ENCODE data around the gene LSAMP.

DNA sequence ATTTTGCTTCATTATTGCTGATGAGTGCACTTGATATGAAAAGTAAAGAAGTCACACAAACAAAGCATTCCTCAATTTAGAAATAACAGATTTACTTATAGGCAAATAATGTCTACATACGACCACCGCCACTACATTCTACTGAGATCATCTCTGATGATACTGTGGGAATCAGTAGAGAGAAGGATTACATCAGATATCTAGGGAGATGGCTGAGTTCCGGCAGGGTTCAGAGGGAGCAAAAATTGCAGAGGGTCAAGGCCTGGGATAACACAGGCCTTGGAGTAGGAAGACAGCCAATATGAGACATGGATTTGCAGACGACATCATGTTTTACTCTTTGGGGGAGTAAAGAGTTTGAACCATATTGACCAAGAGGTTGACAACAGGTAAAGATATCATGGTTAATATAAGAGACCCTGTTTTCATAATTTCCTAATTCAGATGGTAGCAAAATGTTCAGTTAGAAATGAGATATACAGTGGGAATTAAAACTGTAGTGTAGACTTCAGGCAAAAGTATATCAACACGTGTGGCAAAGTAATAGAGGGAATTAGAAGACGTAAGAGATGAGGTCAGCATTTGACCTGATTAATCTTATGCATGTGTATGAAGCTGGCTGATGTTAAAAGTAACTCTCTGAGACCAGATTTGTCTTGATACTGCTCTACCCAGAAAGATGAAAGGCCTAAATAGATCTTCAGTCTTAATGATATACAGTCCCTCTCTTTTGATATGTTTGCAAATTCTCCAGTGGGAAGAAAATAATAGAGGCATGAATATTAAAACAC, 15.6 kb downstream of the LSAMP start:
- no peak for TF ChIP-seq POLR2AphosphoS5 (IDR thresholded peaks at IDR 0.05; ENCODE audit: insufficient read depth in 1 of 2, low read depth in 1 of 2)
- TF ChIP-seq, protein P1, sequence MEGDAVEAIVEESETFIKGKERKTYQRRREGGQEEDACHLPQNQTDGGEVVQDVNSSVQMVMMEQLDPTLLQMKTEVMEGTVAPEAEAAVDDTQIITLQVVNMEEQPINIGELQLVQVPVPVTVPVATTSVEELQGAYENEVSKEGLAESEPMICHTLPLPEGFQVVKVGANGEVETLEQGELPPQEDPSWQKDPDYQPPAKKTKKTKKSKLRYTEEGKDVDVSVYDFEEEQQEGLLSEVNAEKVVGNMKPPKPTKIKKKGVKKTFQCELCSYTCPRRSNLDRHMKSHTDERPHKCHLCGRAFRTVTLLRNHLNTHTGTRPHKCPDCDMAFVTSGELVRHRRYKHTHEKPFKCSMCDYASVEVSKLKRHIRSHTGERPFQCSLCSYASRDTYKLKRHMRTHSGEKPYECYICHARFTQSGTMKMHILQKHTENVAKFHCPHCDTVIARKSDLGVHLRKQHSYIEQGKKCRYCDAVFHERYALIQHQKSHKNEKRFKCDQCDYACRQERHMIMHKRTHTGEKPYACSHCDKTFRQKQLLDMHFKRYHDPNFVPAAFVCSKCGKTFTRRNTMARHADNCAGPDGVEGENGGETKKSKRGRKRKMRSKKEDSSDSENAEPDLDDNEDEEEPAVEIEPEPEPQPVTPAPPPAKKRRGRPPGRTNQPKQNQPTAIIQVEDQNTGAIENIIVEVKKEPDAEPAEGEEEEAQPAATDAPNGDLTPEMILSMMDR (IDR thresholded peaks at IDR 0.05), result no peak
- TF ChIP-seq POLR2A (IDR thresholded peaks at IDR 0.05), result no peak
